BJ (cell line): ENCODE measurements around the gene PDZD4. TPM values are rescaled to one million over a fixed set of nuclear protein-coding genes. Genes with fewer than 3 reads are reported as not detected.

Experiments
- CTCF ChIA-PET: fragments of 350-600 bp; formaldehyde crosslinking; extraction: SDS; loops from one replicate; lab custom pipeline; 2021; ENCODE audit warnings: antibody characterized with exemption, inconsistent platforms; lab: Yijun Ruan, JAX
- POLR2A ChIA-PET: fragments of 300-600 bp; sonication (Branson Sonifier 250); formaldehyde crosslinking; extraction: SDS; loops from one replicate; lab custom pipeline; 2021; ENCODE audit warnings: antibody characterized with exemption; lab: Charles Lee
- DNase-seq: peaks from one replicate; pipeline ENCODE4 v3.0.0-alpha.2; 2011; ENCODE audit warnings: low read depth
- H3K27me3 ChIP-seq: 2 replicates; pipeline ENCODE4 v1.6.0; 2011; ENCODE audit warnings: low read length; ENCODE audit not compliant: control insufficient read depth, insufficient read depth
- H3K36me3 ChIP-seq: 2 replicates; pipeline ENCODE4 v1.5.1; 2011; ENCODE audit warnings: low read length; ENCODE audit not compliant: control insufficient read depth, insufficient read depth
- H3K4me3 ChIP-seq: 2 replicates; pipeline ENCODE4 v1.5.1; 2011; ENCODE audit warnings: low read depth, mild to moderate bottlenecking, control low read depth, low read length
- polyA plus RNA-seq: library from polyadenylated mRNA; depleted of rRNA; stranded (reverse); fragments of >200 nt; gene quantifications from 2 replicates; pipeline ENCODE4 v1.2.3, GENCODE V29; 2011
- TF ChIP-seq, protein P1 (sequence below): IDR thresholded peaks from 2 replicates; pipeline ENCODE4 v1.5.1; 2011; ENCODE audit warnings: low read depth, mild to moderate bottlenecking, control low read depth, inconsistent platforms, low read length, moderate library complexity; ENCODE audit not compliant: insufficient read depth

Gene PDZD4
- polyA plus RNA-seq, 1 experiment: 0.82 TPM

GRCh38 chrX:153831429-153832150 is 1.2 kb upstream of the PDZD4 start:
- no peak for DNase-seq
- CTCF ChIA-PET: no interaction called here
- TF ChIP-seq, protein P1, sequence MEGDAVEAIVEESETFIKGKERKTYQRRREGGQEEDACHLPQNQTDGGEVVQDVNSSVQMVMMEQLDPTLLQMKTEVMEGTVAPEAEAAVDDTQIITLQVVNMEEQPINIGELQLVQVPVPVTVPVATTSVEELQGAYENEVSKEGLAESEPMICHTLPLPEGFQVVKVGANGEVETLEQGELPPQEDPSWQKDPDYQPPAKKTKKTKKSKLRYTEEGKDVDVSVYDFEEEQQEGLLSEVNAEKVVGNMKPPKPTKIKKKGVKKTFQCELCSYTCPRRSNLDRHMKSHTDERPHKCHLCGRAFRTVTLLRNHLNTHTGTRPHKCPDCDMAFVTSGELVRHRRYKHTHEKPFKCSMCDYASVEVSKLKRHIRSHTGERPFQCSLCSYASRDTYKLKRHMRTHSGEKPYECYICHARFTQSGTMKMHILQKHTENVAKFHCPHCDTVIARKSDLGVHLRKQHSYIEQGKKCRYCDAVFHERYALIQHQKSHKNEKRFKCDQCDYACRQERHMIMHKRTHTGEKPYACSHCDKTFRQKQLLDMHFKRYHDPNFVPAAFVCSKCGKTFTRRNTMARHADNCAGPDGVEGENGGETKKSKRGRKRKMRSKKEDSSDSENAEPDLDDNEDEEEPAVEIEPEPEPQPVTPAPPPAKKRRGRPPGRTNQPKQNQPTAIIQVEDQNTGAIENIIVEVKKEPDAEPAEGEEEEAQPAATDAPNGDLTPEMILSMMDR: no peak
- H3K36me3 ChIP-seq: no peaks in the 10 kb centered on the region
- POLR2A ChIA-PET: no interaction called here
- no peak overlapping the region for H3K4me3 ChIP-seq
- H3K27me3 ChIP-seq: peaks cover 9% of the 10 kb centered on the region; the same call in 1 of the 2 replicates

DNA sequence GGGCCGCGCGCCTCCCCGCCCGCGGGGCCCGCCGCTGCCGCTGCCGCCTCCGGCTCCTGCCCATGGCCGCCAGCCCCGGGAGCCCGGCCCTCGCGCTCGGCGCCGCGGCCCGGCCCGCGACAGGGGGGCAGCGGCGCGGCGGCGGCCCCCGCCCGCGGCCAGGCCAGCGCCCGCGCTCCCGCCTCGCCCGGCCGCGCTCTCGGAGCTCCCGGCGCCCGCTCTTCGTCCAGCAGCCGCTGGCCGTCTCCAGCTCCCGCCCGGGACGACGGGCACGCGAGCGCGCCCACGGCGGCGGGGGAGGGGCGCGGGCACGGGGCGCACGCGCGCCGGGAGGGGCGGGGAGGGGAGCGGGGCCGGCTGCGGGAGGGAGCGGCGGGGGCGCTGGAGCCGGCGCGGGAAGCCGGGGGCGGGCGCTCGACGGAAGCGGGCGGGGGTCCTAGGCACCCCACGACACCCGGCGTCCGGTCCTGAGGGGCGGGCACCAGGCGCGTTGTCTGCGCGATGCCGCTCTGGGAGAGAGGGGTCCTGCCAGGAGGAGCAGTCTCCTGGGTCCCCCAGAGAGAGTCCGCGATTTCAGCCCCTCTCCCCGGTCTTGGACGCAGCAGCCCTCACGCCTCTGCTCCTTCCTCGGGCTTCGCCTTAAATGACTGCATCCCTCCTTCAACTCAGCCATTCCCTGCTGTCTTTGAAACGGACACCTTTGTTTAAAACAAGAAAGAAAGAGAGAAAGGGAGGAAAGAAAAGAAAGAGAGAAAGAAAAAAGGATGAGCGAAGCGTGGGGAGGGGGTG is 490 bp upstream of the PDZD4 start:
- DNase-seq: no peak
- ChIA-PET CTCF (no interaction called here), POLR2A (no interaction called here)
- Histone ChIP-seq H3K4me3 (no peak overlapping the region), H3K27me3 (peaks cover 9% of the 10 kb centered on the region; the same call in 1 of the 2 replicates), H3K36me3 (no peaks in the 10 kb centered on the region)
- TF ChIP-seq, protein P1: no peak

DNA sequence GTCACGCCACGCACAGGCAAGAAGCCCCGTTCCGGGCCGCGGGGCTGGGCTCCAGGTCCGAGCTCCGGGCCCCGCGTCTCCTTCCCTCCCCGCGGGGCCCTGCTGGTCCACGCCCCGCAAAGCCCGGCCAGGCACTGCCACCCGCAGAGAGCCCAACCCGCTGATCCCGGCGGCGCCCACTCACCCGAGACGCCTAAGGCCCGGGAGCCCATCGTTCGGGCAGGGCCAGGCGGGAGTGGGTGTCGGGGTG is 870 bp downstream of the PDZD4 start:
- Histone ChIP-seq H3K36me3 (no peaks in the 10 kb centered on the region), H3K27me3 (peaks cover 9% of the 10 kb centered on the region; the same call in 1 of the 2 replicates), H3K4me3 (peak overlapping the region; percentile 11)
- CTCF ChIA-PET: no interaction called here
- TF ChIP-seq, protein P1: no peak
- POLR2A ChIA-PET: no interaction called here
- no peak for DNase-seq

- DNase-seq: no peak
- H3K36me3 ChIP-seq: no peaks in the 10 kb centered on the region
- TF ChIP-seq, protein P1: 0 out of 2 replicates have a peak, but pooled peaks have one; percentile 5
- H3K4me3 ChIP-seq: 0 out of 2 replicates have a peak overlapping the region, but pooled peaks have one; percentile 4
- H3K27me3 ChIP-seq: peaks cover 9% of the 10 kb centered on the region; the same call in 1 of the 2 replicates
- ChIA-PET CTCF (interaction anchor here (0.6 kb wide), 1 partner anchor 141 kb away, joined by 3 read pairs; no protein-coding TSS in a partner anchor), POLR2A (no interaction called here)
Observed at GRCh38 chrX:153828723-153829548, 1.4 kb downstream of the PDZD4 start.
